Measurements from ENCODE around the gene C2orf49. TPM values are rescaled to one million over a fixed set of nuclear protein-coding genes. Genes with fewer than 3 reads are reported as not detected.

Gene C2orf49
- total RNA-seq, 1 donor from 2014 or later: 19.3 TPM

- peak overlapping the region; percentile 85 for H3K27ac Mint-ChIP-seq (ENCODE audit: unreplicated experiment)
- H3K9me3 Mint-ChIP-seq (ENCODE audit: unreplicated experiment): no peaks in the 10 kb centered on the region
- H3K36me3 Mint-ChIP-seq (ENCODE audit: unreplicated experiment): peaks cover 18% of the 10 kb centered on the region
- DNase-seq (ENCODE audit: extremely low spot score, unreplicated experiment): no peak
- peaks cover 26% of the 10 kb centered on the region for H3K4me1 Mint-ChIP-seq (ENCODE audit: unreplicated experiment)
- no peaks in the 10 kb centered on the region for H3K27me3 Mint-ChIP-seq (ENCODE audit: unreplicated experiment)
- no peak for TF ChIP-seq CTCF (IDR thresholded peaks at IDR 0.05)
- peak overlapping the region; percentile 99 for H3K4me3 Mint-ChIP-seq (ENCODE audit: unreplicated experiment)
These were observed 663 bp downstream of the C2orf49 start for GRCh38 chr2:105338020-105338385.

GRCh38 chr2:105339414-105339813, 2.1 kb downstream of the C2orf49 start:
- no peak for TF ChIP-seq CTCF (IDR thresholded peaks at IDR 0.05)
- no peak overlapping the region for H3K27ac Mint-ChIP-seq (ENCODE audit: unreplicated experiment)
- peaks cover 22% of the 10 kb centered on the region for H3K36me3 Mint-ChIP-seq (ENCODE audit: unreplicated experiment)
- peak overlapping the region; percentile 27 for H3K4me3 Mint-ChIP-seq (ENCODE audit: unreplicated experiment)
- H3K4me1 Mint-ChIP-seq (ENCODE audit: unreplicated experiment): peaks cover 26% of the 10 kb centered on the region
- DNase-seq (ENCODE audit: extremely low spot score, unreplicated experiment): no peak
- H3K9me3 Mint-ChIP-seq (ENCODE audit: unreplicated experiment): no peaks in the 10 kb centered on the region
- H3K27me3 Mint-ChIP-seq (ENCODE audit: unreplicated experiment): no peaks in the 10 kb centered on the region

GRCh38 chr2:105344704-105345345, 7.5 kb downstream of the C2orf49 start:
- H3K9me3 Mint-ChIP-seq (ENCODE audit: unreplicated experiment): no peaks in the 10 kb centered on the region
- no peaks in the 10 kb centered on the region for H3K27me3 Mint-ChIP-seq (ENCODE audit: unreplicated experiment)

GRCh38 chr2:105357122-105357521, 19.8 kb downstream of the C2orf49 start:
- Mint-ChIP-seq H3K4me3 (ENCODE audit: unreplicated experiment) (no peak overlapping the region), H3K4me1 (ENCODE audit: unreplicated experiment) (no peaks in the 10 kb centered on the region), H3K27ac (ENCODE audit: unreplicated experiment) (no peak overlapping the region), H3K27me3 (ENCODE audit: unreplicated experiment) (no peaks in the 10 kb centered on the region), H3K9me3 (ENCODE audit: unreplicated experiment) (peaks cover 11% of the 10 kb centered on the region), H3K36me3 (ENCODE audit: unreplicated experiment) (peaks cover 50% of the 10 kb centered on the region)
- TF ChIP-seq CTCF (IDR thresholded peaks at IDR 0.05): no peak
- no peak for DNase-seq (ENCODE audit: extremely low spot score, unreplicated experiment)

More at GRCh38 chr2:105344704-105345345, 7.5 kb downstream of the C2orf49 start:
- H3K4me3 Mint-ChIP-seq (ENCODE audit: unreplicated experiment): no peak overlapping the region
- H3K27ac Mint-ChIP-seq (ENCODE audit: unreplicated experiment): no peak overlapping the region
- peak; percentile 61 for TF ChIP-seq CTCF (IDR thresholded peaks at IDR 0.05)
- H3K4me1 Mint-ChIP-seq (ENCODE audit: unreplicated experiment): no peaks in the 10 kb centered on the region
- DNase-seq (ENCODE audit: extremely low spot score, unreplicated experiment): no peak
- peaks cover 38% of the 10 kb centered on the region for H3K36me3 Mint-ChIP-seq (ENCODE audit: unreplicated experiment)

GRCh38 chr2:105358593-105358992, 21.3 kb downstream of the C2orf49 start:
- H3K36me3 Mint-ChIP-seq (ENCODE audit: unreplicated experiment): peaks cover 54% of the 10 kb centered on the region
- H3K9me3 Mint-ChIP-seq (ENCODE audit: unreplicated experiment): peaks cover 11% of the 10 kb centered on the region
- DNase-seq (ENCODE audit: extremely low spot score, unreplicated experiment): no peak
- no peaks in the 10 kb centered on the region for H3K27me3 Mint-ChIP-seq (ENCODE audit: unreplicated experiment)
- TF ChIP-seq CTCF (IDR thresholded peaks at IDR 0.05): no peak
- H3K4me1 Mint-ChIP-seq (ENCODE audit: unreplicated experiment): no peaks in the 10 kb centered on the region
- H3K4me3 Mint-ChIP-seq (ENCODE audit: unreplicated experiment): no peak overlapping the region
- no peak overlapping the region for H3K27ac Mint-ChIP-seq (ENCODE audit: unreplicated experiment)
